Endothelial cell of umbilical vein (primary cell): ENCODE data around the gene DGUOK.

Experiments
- EZH2 ChIP-seq: IDR thresholded peaks from 2 replicates; pipeline ENCODE4 v1.6.1; 2012; ENCODE audit warnings: borderline replicate concordance, low read depth, mild to moderate bottlenecking, moderate library complexity, low read length, inconsistent platforms; ENCODE audit not compliant: severe bottlenecking
- JUN ChIP-seq: IDR thresholded peaks from 2 replicates; pipeline ENCODE4 v1.6.1; 2011; ENCODE audit warnings: borderline replicate concordance, low read depth; ENCODE audit not compliant: insufficient read length, insufficient read depth
- MYC ChIP-seq: IDR thresholded peaks from one replicate; pipeline ENCODE4 v1.6.1; 2011; ENCODE audit warnings: mild to moderate bottlenecking, low read depth, low read length
- POLR2A ChIP-seq: IDR thresholded peaks from 2 replicates; pipeline ENCODE4 v1.6.1; 2012; ENCODE audit warnings: low read depth, mild to moderate bottlenecking, control low read depth, low read length
- POLR2AphosphoS5 ChIP-seq: IDR thresholded peaks from 2 replicates; pipeline ENCODE4 v1.6.1; 2012; ENCODE audit warnings: low read depth, mild to moderate bottlenecking, control low read depth, low read length, moderate library complexity; ENCODE audit not compliant: insufficient read depth
- TF ChIP-seq, protein P1 (sequence below), 2 donors: IDR thresholded peaks; 1 replicate in 1 of 2; 2 replicates in 1 of 2; pipeline ENCODE4 v1.5.1; 2011; ENCODE audit warnings: low read length in 2 of 2, mild to moderate bottlenecking in 2 of 2, moderate library complexity in 2 of 2, control low read depth in 1 of 2, inconsistent platforms in 1 of 2, low read depth in 1 of 2; ENCODE audit not compliant: insufficient read depth in 1 of 2; ENCODE audit errors: extremely low read depth in 1 of 2

DNA sequence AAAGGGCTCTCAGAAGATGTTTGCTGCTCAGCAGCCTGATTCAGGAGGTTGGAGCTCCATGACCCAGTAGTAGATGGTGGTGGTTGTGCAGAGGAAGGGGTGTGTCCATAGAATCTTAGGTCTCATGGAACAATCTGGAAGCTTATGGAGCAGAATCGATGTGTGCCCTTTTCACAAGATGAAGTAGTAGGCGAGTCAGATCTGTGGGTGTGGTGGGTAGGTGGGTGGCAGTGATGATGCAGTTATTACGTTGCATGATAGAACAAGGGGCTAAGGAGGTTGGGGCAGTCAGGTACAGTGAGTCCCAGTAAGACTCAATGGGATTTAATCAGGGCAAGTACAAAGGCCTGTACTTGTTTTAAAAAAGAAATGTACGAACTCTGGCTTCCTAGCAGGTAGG is 67.1 kb downstream of the DGUOK start:
- TF ChIP-seq, protein P1, sequence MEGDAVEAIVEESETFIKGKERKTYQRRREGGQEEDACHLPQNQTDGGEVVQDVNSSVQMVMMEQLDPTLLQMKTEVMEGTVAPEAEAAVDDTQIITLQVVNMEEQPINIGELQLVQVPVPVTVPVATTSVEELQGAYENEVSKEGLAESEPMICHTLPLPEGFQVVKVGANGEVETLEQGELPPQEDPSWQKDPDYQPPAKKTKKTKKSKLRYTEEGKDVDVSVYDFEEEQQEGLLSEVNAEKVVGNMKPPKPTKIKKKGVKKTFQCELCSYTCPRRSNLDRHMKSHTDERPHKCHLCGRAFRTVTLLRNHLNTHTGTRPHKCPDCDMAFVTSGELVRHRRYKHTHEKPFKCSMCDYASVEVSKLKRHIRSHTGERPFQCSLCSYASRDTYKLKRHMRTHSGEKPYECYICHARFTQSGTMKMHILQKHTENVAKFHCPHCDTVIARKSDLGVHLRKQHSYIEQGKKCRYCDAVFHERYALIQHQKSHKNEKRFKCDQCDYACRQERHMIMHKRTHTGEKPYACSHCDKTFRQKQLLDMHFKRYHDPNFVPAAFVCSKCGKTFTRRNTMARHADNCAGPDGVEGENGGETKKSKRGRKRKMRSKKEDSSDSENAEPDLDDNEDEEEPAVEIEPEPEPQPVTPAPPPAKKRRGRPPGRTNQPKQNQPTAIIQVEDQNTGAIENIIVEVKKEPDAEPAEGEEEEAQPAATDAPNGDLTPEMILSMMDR (IDR thresholded peaks at IDR 0.05; ENCODE audit: extremely low read depth in 1 of 2, insufficient read depth in 1 of 2, low read depth in 1 of 2, low read length in 2 of 2): no peak
- TF ChIP-seq MYC (no peak), POLR2A (no peak), EZH2 (no peak), JUN (no peak), POLR2AphosphoS5 (no peak)
